BJ (cell line): ENCODE data around the gene PPARGC1A. TPM values are rescaled to one million over a fixed set of nuclear protein-coding genes. Genes with fewer than 3 reads are reported as not detected.

Source experiments
- CTCF ChIA-PET: fragments of 350-600 bp; formaldehyde crosslinking; extraction: SDS; loops from one replicate; lab custom pipeline; 2021; ENCODE audit warnings: antibody characterized with exemption, inconsistent platforms; lab: Yijun Ruan, JAX
- POLR2A ChIA-PET: fragments of 300-600 bp; sonication (Branson Sonifier 250); formaldehyde crosslinking; extraction: SDS; loops from one replicate; lab custom pipeline; 2021; ENCODE audit warnings: antibody characterized with exemption; lab: Charles Lee
- DNase-seq: peaks from one replicate; pipeline ENCODE4 v3.0.0-alpha.2; 2011; ENCODE audit warnings: low read depth
- H3K27me3 ChIP-seq: 2 replicates; pipeline ENCODE4 v1.6.0; 2011; ENCODE audit warnings: low read length; ENCODE audit not compliant: control insufficient read depth, insufficient read depth
- H3K36me3 ChIP-seq: 2 replicates; pipeline ENCODE4 v1.5.1; 2011; ENCODE audit warnings: low read length; ENCODE audit not compliant: control insufficient read depth, insufficient read depth
- H3K4me3 ChIP-seq: 2 replicates; pipeline ENCODE4 v1.5.1; 2011; ENCODE audit warnings: low read depth, mild to moderate bottlenecking, control low read depth, low read length
- CTCF ChIP-seq: IDR thresholded peaks from 2 replicates; pipeline ENCODE4 v1.5.1; 2011; ENCODE audit warnings: low read depth, mild to moderate bottlenecking, control low read depth, inconsistent platforms, low read length, moderate library complexity; ENCODE audit not compliant: insufficient read depth
- polyA plus RNA-seq: library from polyadenylated mRNA; depleted of rRNA; stranded (reverse); fragments of >200 nt; gene quantifications from 2 replicates; pipeline ENCODE4 v1.2.3, GENCODE V29; 2011

PPARGC1A gene
- polyA plus RNA-seq, 1 experiment: 0.11 TPM

GRCh38 chr4:23763559-23763958 is 126.3 kb downstream of the PPARGC1A start:
- ChIA-PET CTCF (no interaction called here), POLR2A (no interaction called here)
- no peaks in the 10 kb centered on the region for H3K27me3 ChIP-seq
- TF ChIP-seq CTCF: no peak
- H3K4me3 ChIP-seq: no peak overlapping the region
- DNase-seq: no peak
- no peaks in the 10 kb centered on the region for H3K36me3 ChIP-seq

GRCh38 chr4:23762551-23762950 is 127.3 kb downstream of the PPARGC1A start:
- H3K4me3 ChIP-seq: no peak overlapping the region
- CTCF ChIA-PET: no interaction called here
- POLR2A ChIA-PET: no interaction called here
- no peak for TF ChIP-seq CTCF
- no peaks in the 10 kb centered on the region for H3K27me3 ChIP-seq
- no peak for DNase-seq
- no peaks in the 10 kb centered on the region for H3K36me3 ChIP-seq

- no peak for DNase-seq
- TF ChIP-seq CTCF: no peak
- Histone ChIP-seq H3K36me3 (no peaks in the 10 kb centered on the region), H3K4me3 (no peak overlapping the region), H3K27me3 (no peaks in the 10 kb centered on the region)
- ChIA-PET CTCF (no interaction called here), POLR2A (no interaction called here)
Observed at GRCh38 chr4:23759066-23759465, 130.8 kb downstream of the PPARGC1A start.

GRCh38 chr4:23754688-23755087 is 135.2 kb downstream of the PPARGC1A start:
- ChIA-PET CTCF (no interaction called here), POLR2A (no interaction called here)
- TF ChIP-seq CTCF: no peak
- no peak for DNase-seq
- Histone ChIP-seq H3K36me3 (no peaks in the 10 kb centered on the region), H3K4me3 (no peak overlapping the region), H3K27me3 (no peaks in the 10 kb centered on the region)

- DNase-seq: no peak
Observed at GRCh38 chr4:23750125-23750524, 139.7 kb downstream of the PPARGC1A start.

More at GRCh38 chr4:23750125-23750524, 139.7 kb downstream of the PPARGC1A start:
- TF ChIP-seq CTCF: no peak
- POLR2A ChIA-PET: no interaction called here
- Histone ChIP-seq H3K27me3 (no peaks in the 10 kb centered on the region), H3K4me3 (no peak overlapping the region), H3K36me3 (no peaks in the 10 kb centered on the region)
- CTCF ChIA-PET: no interaction called here
